Suprapubic skin (tissue), 4 donors: ENCODE results near the gene RBM19. TPM values are rescaled to one million over a fixed set of nuclear protein-coding genes. Genes with fewer than 3 reads are reported as not detected.

Source experiments
- DNase-seq, 2 donors: peaks; one replicate each; pipeline ENCODE4 v3.0.0-alpha.2; 2019; ENCODE audit warnings: low spot score in 2 of 2
- H3K27ac ChIP-seq: fragments of 200-600 bp; sonication (generic); one replicate; pipeline ENCODE4 v1.5.1; 2019
- H3K27me3 ChIP-seq: fragments of 200-600 bp; sonication (generic); one replicate; pipeline ENCODE4 v1.5.1; 2019
- H3K36me3 ChIP-seq: fragments of 200-600 bp; sonication (generic); one replicate; pipeline ENCODE4 v1.5.1; 2019
- H3K4me1 ChIP-seq: fragments of 200-600 bp; sonication (generic); one replicate; pipeline ENCODE4 v1.5.1; 2019
- H3K4me3 ChIP-seq: fragments of 200-600 bp; sonication (generic); one replicate; pipeline ENCODE4 v1.5.1; 2019; ENCODE audit warnings: mild to moderate bottlenecking
- H3K9me3 ChIP-seq: fragments of 200-600 bp; sonication (generic); one replicate; pipeline ENCODE4 v1.5.1; 2019
- EP300 ChIP-seq: sonication (generic); formaldehyde crosslinking; IDR thresholded peaks from one replicate; pipeline ENCODE4 v1.6.1; 2017; ENCODE audit warnings: antibody characterized with exemption
- POLR2A ChIP-seq, 2 donors: fragments of 450-650 bp; IDR thresholded peaks; one replicate each; pipeline ENCODE4 v1.6.1; 2017; ENCODE audit warnings: antibody characterized with exemption in 2 of 2, mild to moderate bottlenecking in 2 of 2, moderate library complexity in 2 of 2
- POLR2AphosphoS5 ChIP-seq, 3 donors: sonication (generic); formaldehyde crosslinking; IDR thresholded peaks; one replicate each; pipeline ENCODE4 v1.6.1; 2017; ENCODE audit warnings: antibody characterized with exemption in 3 of 3
- WGBS: methylation state at CpG from one replicate; pipeline ENCODE4 v1.1.5; 2018; 5-methylcytosine and 5-hydroxymethylcytosine counted together
- total RNA-seq, 4 donors: library from RNA; depleted of rRNA; stranded (reverse); fragments of >200 nt; gene quantifications; one replicate each; pipeline ENCODE4 v1.1.0, GENCODE V29; 2016
- TF ChIP-seq, protein P1 (sequence below), 2 donors: fragments of 200-600 bp in 1 of 2; fragments of 450-650 bp in 1 of 2; sonication (generic) in 1 of 2; IDR thresholded peaks; one replicate each; pipeline ENCODE4 v1.5.1; 2016 to 2019; ENCODE audit warnings: antibody characterized with exemption in 2 of 2, mild to moderate bottlenecking in 1 of 2, moderate library complexity in 1 of 2

The RBM19 gene
- total RNA-seq, 4 donors from 2014 or later, result 26.8 to 51.4 (median 28.2) TPM

DNA sequence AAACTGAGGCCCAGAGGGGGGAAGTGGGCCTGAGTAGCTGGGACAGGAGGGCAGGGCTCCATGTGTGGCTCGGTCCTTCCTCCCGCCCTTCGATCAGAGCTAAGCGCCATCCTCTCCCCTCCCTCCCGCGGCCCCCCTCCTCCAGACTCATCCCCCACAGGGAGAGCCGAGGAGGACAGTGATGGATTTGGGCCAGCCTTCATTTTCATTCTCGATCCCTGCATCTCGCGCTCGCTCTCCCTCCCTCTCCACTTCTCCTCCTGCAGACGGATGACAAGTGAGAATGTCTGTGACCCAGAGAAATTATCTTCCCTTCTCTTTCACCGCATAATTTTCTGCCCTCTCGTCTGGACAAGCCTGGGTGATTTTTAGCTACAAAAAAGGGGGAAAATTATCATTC, 183.3 kb downstream of the RBM19 start:
- DNase-seq, result no peak
- H3K36me3 ChIP-seq, result no peaks in the 10 kb centered on the region
- no peaks in the 10 kb centered on the region for H3K4me1 ChIP-seq
- no peaks in the 10 kb centered on the region for H3K9me3 ChIP-seq
- TF ChIP-seq POLR2A (IDR thresholded peaks at IDR 0.05) (no peak), POLR2AphosphoS5 (IDR thresholded peaks at IDR 0.05) (no peak), EP300 (no peak)
- TF ChIP-seq, protein P1, sequence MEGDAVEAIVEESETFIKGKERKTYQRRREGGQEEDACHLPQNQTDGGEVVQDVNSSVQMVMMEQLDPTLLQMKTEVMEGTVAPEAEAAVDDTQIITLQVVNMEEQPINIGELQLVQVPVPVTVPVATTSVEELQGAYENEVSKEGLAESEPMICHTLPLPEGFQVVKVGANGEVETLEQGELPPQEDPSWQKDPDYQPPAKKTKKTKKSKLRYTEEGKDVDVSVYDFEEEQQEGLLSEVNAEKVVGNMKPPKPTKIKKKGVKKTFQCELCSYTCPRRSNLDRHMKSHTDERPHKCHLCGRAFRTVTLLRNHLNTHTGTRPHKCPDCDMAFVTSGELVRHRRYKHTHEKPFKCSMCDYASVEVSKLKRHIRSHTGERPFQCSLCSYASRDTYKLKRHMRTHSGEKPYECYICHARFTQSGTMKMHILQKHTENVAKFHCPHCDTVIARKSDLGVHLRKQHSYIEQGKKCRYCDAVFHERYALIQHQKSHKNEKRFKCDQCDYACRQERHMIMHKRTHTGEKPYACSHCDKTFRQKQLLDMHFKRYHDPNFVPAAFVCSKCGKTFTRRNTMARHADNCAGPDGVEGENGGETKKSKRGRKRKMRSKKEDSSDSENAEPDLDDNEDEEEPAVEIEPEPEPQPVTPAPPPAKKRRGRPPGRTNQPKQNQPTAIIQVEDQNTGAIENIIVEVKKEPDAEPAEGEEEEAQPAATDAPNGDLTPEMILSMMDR (IDR thresholded peaks at IDR 0.05), result no peak
- 11% methylated on average over 13 of the region's 14 CpGs for WGBS
- peaks cover 51% of the 10 kb centered on the region for H3K27me3 ChIP-seq
- H3K27ac ChIP-seq, result no peak overlapping the region
- no peak overlapping the region for H3K4me3 ChIP-seq

DNA sequence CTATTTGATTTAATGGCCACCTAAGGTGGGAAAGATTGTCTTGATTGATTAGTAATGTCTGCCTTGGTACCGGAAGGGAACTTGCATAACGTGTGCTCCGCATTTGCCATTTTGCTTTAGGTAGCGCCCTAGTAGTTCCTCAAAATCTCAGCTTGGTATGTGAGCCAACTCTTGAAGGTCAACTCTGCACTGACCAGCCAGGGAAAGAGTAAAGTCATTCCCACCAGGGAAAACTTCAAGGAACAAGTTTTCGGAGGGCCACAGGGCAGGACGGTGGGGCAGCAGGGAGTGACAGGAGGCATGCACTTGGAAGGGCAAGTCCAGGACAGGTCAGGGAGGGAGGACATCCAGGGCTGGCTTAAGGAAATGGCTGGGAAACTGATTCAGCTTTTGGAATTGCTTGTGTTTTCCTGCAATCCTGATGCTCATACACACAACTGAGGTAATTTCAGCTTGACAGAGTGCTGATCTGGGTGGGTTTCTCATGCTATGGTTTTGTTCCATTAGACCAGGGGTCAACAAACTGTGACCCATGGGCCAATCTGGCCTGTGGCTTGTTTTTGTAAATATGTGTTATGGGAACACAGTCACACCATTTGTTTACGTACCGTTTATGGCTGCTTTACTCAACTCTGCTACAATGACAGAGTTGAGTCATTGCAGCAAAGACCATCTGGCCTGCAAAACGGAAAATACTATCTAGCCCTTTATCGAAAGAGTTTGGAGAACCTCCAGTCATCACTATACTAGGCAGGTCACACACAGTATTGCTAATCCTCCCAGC, 184.5 kb downstream of the RBM19 start:
- no peaks in the 10 kb centered on the region for H3K4me1 ChIP-seq
- H3K27me3 ChIP-seq, result peaks cover 57% of the 10 kb centered on the region
- H3K4me3 ChIP-seq, result no peak overlapping the region
- H3K36me3 ChIP-seq, result no peaks in the 10 kb centered on the region
- DNase-seq, result no peak
- WGBS, result 63% methylated on average over 10 of the region's 10 CpGs
- no peaks in the 10 kb centered on the region for H3K9me3 ChIP-seq
- H3K27ac ChIP-seq, result no peak overlapping the region
- TF ChIP-seq, protein P1 (IDR thresholded peaks at IDR 0.05), result no peak
- TF ChIP-seq POLR2AphosphoS5 (IDR thresholded peaks at IDR 0.05) (no peak), EP300 (no peak), POLR2A (IDR thresholded peaks at IDR 0.05) (no peak)

DNA sequence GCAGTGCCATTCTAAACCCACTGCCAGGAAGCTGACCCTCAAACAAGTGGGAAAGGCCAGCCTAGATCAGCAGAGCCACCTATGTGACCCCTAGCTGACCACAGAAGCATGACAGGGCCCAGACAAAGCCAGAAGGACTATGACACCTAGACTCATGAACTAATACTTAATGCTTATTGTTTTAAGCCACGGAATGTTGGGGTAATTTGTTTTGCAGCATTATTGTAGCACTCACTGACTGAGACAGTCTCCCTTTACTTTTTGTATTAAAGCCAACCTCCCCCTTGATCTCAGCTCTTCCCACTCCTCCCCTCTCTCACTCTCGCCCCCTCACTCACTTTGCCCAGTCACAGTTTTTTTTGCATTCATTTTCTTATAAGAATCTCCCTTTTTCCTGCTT, 186.4 kb downstream of the RBM19 start:
- Histone ChIP-seq H3K9me3 (no peaks in the 10 kb centered on the region), H3K27me3 (peaks cover 57% of the 10 kb centered on the region), H3K27ac (no peak overlapping the region), H3K4me3 (no peak overlapping the region), H3K36me3 (no peaks in the 10 kb centered on the region), H3K4me1 (no peaks in the 10 kb centered on the region)
- TF ChIP-seq EP300, result no peak
- TF ChIP-seq, protein P1 (IDR thresholded peaks at IDR 0.05), result no peak
- no peak for TF ChIP-seq POLR2AphosphoS5 (IDR thresholded peaks at IDR 0.05)
- no peak for TF ChIP-seq POLR2A (IDR thresholded peaks at IDR 0.05)
- no peak for DNase-seq
- WGBS, result 91% methylated on average over 2 of the region's 2 CpGs

DNA sequence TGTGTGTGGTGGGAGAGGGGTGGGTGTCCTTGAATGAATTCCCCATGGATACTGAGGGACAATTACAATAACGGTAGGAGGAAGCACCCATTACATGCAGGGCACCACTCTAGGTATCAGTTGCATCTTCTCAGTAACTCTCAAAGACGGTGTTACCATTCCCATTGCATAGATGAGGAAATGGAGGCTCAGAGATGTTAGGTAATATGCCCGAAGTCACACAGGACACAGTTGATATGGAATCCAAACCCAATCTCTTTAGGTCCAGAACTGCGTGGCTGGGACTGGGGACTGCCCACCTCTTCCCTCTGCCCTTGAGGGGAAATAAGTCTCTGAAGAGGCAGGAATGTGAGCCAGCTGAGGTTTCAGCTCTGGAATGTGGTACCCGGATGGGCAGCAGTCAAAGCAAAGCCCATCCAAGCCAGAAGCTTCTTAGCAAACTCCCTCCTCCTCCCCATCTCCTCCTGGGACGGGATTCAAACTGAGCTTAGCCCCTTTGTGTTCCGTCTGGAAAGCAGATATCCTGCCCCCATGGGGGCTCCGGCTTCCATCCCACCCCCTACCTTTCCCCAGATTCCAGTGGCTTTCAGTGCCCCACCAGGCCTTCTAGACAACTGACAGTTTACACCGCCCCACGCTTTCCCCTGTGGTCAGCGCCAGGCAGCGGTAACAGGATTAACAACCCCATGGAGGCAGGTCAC, 187.5 kb downstream of the RBM19 start:
- no peak for DNase-seq
- Histone ChIP-seq H3K27ac (no peak overlapping the region), H3K27me3 (peaks cover 53% of the 10 kb centered on the region), H3K9me3 (no peaks in the 10 kb centered on the region), H3K4me3 (no peak overlapping the region), H3K36me3 (no peaks in the 10 kb centered on the region), H3K4me1 (no peaks in the 10 kb centered on the region)
- TF ChIP-seq POLR2A (IDR thresholded peaks at IDR 0.05), result no peak
- no peak for TF ChIP-seq EP300
- TF ChIP-seq POLR2AphosphoS5 (IDR thresholded peaks at IDR 0.05), result no peak
- TF ChIP-seq, protein P1 (IDR thresholded peaks at IDR 0.05), result no peak
- 38% methylated on average over 8 of the region's 12 CpGs for WGBS

DNA sequence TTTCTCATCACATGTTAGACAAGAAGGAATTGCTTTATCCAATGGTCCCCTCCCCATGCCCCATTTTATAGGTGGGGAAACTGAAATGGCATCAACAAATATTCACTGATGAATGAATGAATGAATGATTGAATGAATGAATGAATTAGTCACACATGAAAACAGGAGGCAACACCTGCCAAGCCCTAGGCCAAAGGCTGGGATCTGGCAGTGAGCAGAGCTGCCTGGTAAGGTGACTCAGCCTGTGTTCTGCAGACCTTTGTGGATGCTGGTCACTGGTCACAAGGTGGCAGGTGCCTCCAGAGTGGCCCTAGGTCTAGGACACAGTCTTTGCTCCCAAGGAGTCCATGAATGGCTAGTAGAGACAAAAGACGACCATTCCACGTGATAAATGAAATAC, 188.4 kb downstream of the RBM19 start:
- H3K27me3 ChIP-seq, result peaks cover 49% of the 10 kb centered on the region
- no peak for DNase-seq
- H3K4me3 ChIP-seq, result no peak overlapping the region
- no peaks in the 10 kb centered on the region for H3K36me3 ChIP-seq
- H3K27ac ChIP-seq, result no peak overlapping the region
- H3K4me1 ChIP-seq, result no peaks in the 10 kb centered on the region
- WGBS, result 90% methylated on average over 2 of the region's 2 CpGs
- TF ChIP-seq POLR2AphosphoS5 (IDR thresholded peaks at IDR 0.05), result no peak
- TF ChIP-seq EP300, result no peak
- no peak for TF ChIP-seq POLR2A (IDR thresholded peaks at IDR 0.05)
- TF ChIP-seq, protein P1 (IDR thresholded peaks at IDR 0.05), result no peak
- no peaks in the 10 kb centered on the region for H3K9me3 ChIP-seq
